Measurements from ENCODE around the gene BCL11A. TPM values are rescaled to one million over a fixed set of nuclear protein-coding genes. Genes with fewer than 3 reads are reported as not detected.
A peak's percentile ranks its signal among the peaks of the same experiment; 100 is the strongest.

Gene BCL11A
- total and polyA plus RNA-seq, 2 of the 13 experiments (the other 11 are each of a cell fraction or from before 2014, with no cell fraction given) = not detected

- TF ChIP-seq RCOR2 (CRISPR knock-in tag; IDR thresholded peaks at IDR 0.05) = peak; percentile 81
- TF ChIP-seq ZNF251 (CRISPR knock-in tag; IDR thresholded peaks at IDR 0.05) = no peak
- TF ChIP-seq SMAD9 (CRISPR knock-in tag; IDR thresholded peaks at IDR 0.05) = no peak
- TF ChIP-seq ZNF142 (CRISPR knock-in tag; IDR thresholded peaks at IDR 0.05) = no peak
- no peak for TF ChIP-seq GTF2F1 (IDR thresholded peaks at IDR 0.05; ENCODE audit: low read length)
- TF ChIP-seq ZNF619 (CRISPR knock-in tag; IDR thresholded peaks at IDR 0.05) = no peak
- TF ChIP-seq SOX5 (CRISPR knock-in tag; IDR thresholded peaks at IDR 0.05; ENCODE audit: borderline replicate concordance) = peak; percentile 87
- TF ChIP-seq ZNF850 (CRISPR knock-in tag; conservative IDR thresholded peaks at IDR 0.05) = no peak
- no peak for TF ChIP-seq TAF1 (CRISPR knock-in tag; IDR thresholded peaks at IDR 0.05)
- TF ChIP-seq DBP (CRISPR knock-in tag; IDR thresholded peaks at IDR 0.05; ENCODE audit: not compliant biosample characterization) = no peak
- no peak for TF ChIP-seq POLR2AphosphoS5 (IDR thresholded peaks at IDR 0.05; ENCODE audit: low read depth, low read length)
- peak; percentile 96 for TF ChIP-seq ZNF609 (CRISPR knock-in tag; IDR thresholded peaks at IDR 0.05; ENCODE audit: borderline replicate concordance)
- TF ChIP-seq ZNF468 (CRISPR knock-in tag; IDR thresholded peaks at IDR 0.05) = no peak
- TF ChIP-seq MTA1 (CRISPR knock-in tag; IDR thresholded peaks at IDR 0.05; ENCODE audit: borderline replicate concordance) = no peak
- peak; percentile 90 for TF ChIP-seq ZNF644 (CRISPR knock-in tag; IDR thresholded peaks at IDR 0.05; ENCODE audit: low read depth)
- TF ChIP-seq STAT5B (CRISPR knock-in tag; IDR thresholded peaks at IDR 0.05) = no peak
- no peak for TF ChIP-seq ZNF20 (CRISPR knock-in tag; IDR thresholded peaks at IDR 0.05)
- no peak for TF ChIP-seq ZNF598 (CRISPR knock-in tag; IDR thresholded peaks at IDR 0.05; ENCODE audit: borderline replicate concordance)
- TF ChIP-seq FOXC1 (CRISPR knock-in tag; IDR thresholded peaks at IDR 0.05; ENCODE audit: borderline replicate concordance) = no peak
- 0 out of 2 replicates have a peak, but pooled peaks have one; percentile 36 for TF ChIP-seq ZNF136 (CRISPR knock-in tag; IDR thresholded peaks at IDR 0.05; ENCODE audit: low read depth)
Measured at GRCh38 chr2:60480089-60480773, 73.2 kb downstream of the BCL11A start (continued).

All from HepG2 (cell line).